ENCODE measurements around the gene SMPD3. TPM values are rescaled to one million over a fixed set of nuclear protein-coding genes. Genes with fewer than 3 reads are reported as not detected.

Gene SMPD3
- total RNA-seq, 1 experiment from 2014 or later = 0.89 TPM

DNA sequence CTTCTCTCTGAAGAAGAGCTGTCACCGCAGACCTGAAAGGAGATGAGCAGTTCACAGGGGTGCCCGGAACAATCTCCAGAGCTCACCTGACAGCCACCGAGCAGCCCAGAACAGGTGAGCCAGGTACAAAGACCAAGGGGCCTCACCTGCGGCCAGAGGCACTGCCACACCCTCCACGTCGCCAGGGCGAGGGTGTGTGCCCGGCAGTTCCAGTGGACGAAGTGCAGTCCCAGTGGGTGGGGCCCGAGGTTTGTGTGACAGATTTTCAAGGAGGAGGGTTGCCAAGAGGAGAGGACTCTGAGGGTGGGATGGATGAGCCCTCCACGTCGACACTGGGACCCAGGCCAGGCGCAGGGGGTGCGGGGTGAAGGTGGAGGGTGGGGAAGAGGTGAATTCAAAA is 61.7 kb downstream of the SMPD3 start:
- peaks cover 0 to 15% of the 10 kb centered on the region in 2 experiments; a peak in 1 of 4 replicates for H3K4me1 ChIP-seq (ENCODE audit: control insufficient read depth in 1 of 2, insufficient read depth in 2 of 2, low read length in 2 of 2)
- H3K9me3 ChIP-seq (ENCODE audit: control insufficient read depth in 1 of 2, insufficient read depth in 1 of 2, low read depth in 1 of 2, low read length in 2 of 2) = no peaks in the 10 kb centered on the region
- ATAC-seq (no peak), DNase-seq (ENCODE audit: low read depth, low spot score) (no peak)
- no peak overlapping the region for H2AFZ ChIP-seq (ENCODE audit: low read depth, low read length, poor library complexity, severe bottlenecking)
- no TSS peak for BruUV-seq (replicated peaks)
- no peaks in the 10 kb centered on the region for H3K27me3 ChIP-seq (ENCODE audit: insufficient read depth, low read length)
- no peaks in the 10 kb centered on the region for H3K36me3 ChIP-seq (ENCODE audit: control insufficient read depth in 1 of 2, insufficient read depth in 2 of 2, low read length in 2 of 2)
- intact Hi-C loops (cut with micrococcal nuclease) = no loop called here
- H3K4me3 ChIP-seq (replicated peaks in 1 of 2; ENCODE audit: low read depth in 1 of 2, low read length in 2 of 2) = no peak overlapping the region
- H3K9ac ChIP-seq (ENCODE audit: low read length) = no peak overlapping the region
- no peak overlapping the region for H3K27ac ChIP-seq (ENCODE audit: low read depth, low read length)
- no peak for TF ChIP-seq ZNF274 (IDR thresholded peaks at IDR 0.05; ENCODE audit: low read depth, low read length)
- no peak for TF ChIP-seq EZH2phosphoT487 (IDR thresholded peaks at IDR 0.05; ENCODE audit: borderline replicate concordance)
- TF ChIP-seq, protein P1, sequence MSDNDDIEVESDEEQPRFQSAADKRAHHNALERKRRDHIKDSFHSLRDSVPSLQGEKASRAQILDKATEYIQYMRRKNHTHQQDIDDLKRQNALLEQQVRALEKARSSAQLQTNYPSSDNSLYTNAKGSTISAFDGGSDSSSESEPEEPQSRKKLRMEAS (IDR thresholded peaks at IDR 0.05) = no peak
- no peak for TF ChIP-seq SP1 (IDR thresholded peaks at IDR 0.05; ENCODE audit: low read depth)
- TF ChIP-seq TCF7L2 (IDR thresholded peaks at IDR 0.05; ENCODE audit: borderline replicate concordance, extremely low read depth, insufficient read depth, insufficient read length) = no peak
- TF ChIP-seq ELF1 (IDR thresholded peaks at IDR 0.05; ENCODE audit: borderline replicate concordance, low read depth) = no peak
- TF ChIP-seq SIN3A (IDR thresholded peaks at IDR 0.05; ENCODE audit: low read depth) = no peak
- no peak for TF ChIP-seq ATF3 (IDR thresholded peaks at IDR 0.05)
- no peak for TF ChIP-seq RAD21 (IDR thresholded peaks at IDR 0.05; ENCODE audit: low read depth)
- H3K4me2 ChIP-seq (ENCODE audit: low read length) = no peak overlapping the region
- ChIA-PET RAD21 (ENCODE audit: low non-redundant PET in 1 of 2, low total read pairs in 2 of 2, uncharacterized antibody in 2 of 2, unreplicated experiment in 2 of 2) (no interaction called here), POLR2A (no interaction called here), CTCF (interaction anchor here (1.1 kb wide), 1 partner anchor 12 kb away, joined by 3 read pairs; no protein-coding TSS in a partner anchor)
- H3K9me2 ChIP-seq (ENCODE audit: insufficient read depth) = no peaks in the 10 kb centered on the region
- no peaks in the 10 kb centered on the region for H4K20me1 ChIP-seq (ENCODE audit: insufficient read depth)
- no peaks in the 10 kb centered on the region for H3K79me2 ChIP-seq (ENCODE audit: insufficient read depth, low read length)

- ChIA-PET RAD21 (ENCODE audit: low non-redundant PET in 1 of 2, low total read pairs in 2 of 2, uncharacterized antibody in 2 of 2, unreplicated experiment in 2 of 2) (no interaction called here), CTCF (no interaction called here), POLR2A (no interaction called here)
- Histone ChIP-seq H3K4me2 (ENCODE audit: low read length) (no peak overlapping the region), H3K36me3 (ENCODE audit: control insufficient read depth in 1 of 2, insufficient read depth in 2 of 2, low read length in 2 of 2) (no peaks in the 10 kb centered on the region), H3K9ac (ENCODE audit: low read length) (no peak overlapping the region), H3K79me2 (ENCODE audit: insufficient read depth, low read length) (no peaks in the 10 kb centered on the region), H3K4me3 (replicated peaks in 1 of 2; ENCODE audit: low read depth in 1 of 2, low read length in 2 of 2) (no peak overlapping the region), H2AFZ (ENCODE audit: low read depth, low read length, poor library complexity, severe bottlenecking) (no peak overlapping the region), H4K20me1 (ENCODE audit: insufficient read depth) (no peaks in the 10 kb centered on the region), H3K4me1 (ENCODE audit: control insufficient read depth in 1 of 2, insufficient read depth in 2 of 2, low read length in 2 of 2) (peaks cover 0 to 15% of the 10 kb centered on the region in 2 experiments; a peak in 1 of 4 replicates), H3K27me3 (ENCODE audit: insufficient read depth, low read length) (no peaks in the 10 kb centered on the region), H3K9me3 (ENCODE audit: control insufficient read depth in 1 of 2, insufficient read depth in 1 of 2, low read depth in 1 of 2, low read length in 2 of 2) (no peaks in the 10 kb centered on the region), H3K27ac (ENCODE audit: low read depth, low read length) (no peak overlapping the region), H3K9me2 (ENCODE audit: insufficient read depth) (no peaks in the 10 kb centered on the region)
- DNase-seq (ENCODE audit: low read depth, low spot score) (no peak), ATAC-seq (no peak)
- no TSS peak for BruUV-seq (replicated peaks)
- intact Hi-C loops (cut with micrococcal nuclease) = no loop called here
- TF ChIP-seq FOSL1 (IDR thresholded peaks at IDR 0.05; ENCODE audit: low read depth) (no peak), SP1 (IDR thresholded peaks at IDR 0.05; ENCODE audit: low read depth) (no peak), TCF7L2 (IDR thresholded peaks at IDR 0.05; ENCODE audit: borderline replicate concordance, extremely low read depth, insufficient read depth, insufficient read length) (no peak), ZNF274 (IDR thresholded peaks at IDR 0.05; ENCODE audit: low read depth, low read length) (no peak), EZH2 (IDR thresholded peaks at IDR 0.05) (no peak), CEBPB (IDR thresholded peaks at IDR 0.05; ENCODE audit: low read depth) (no peak), ATF3 (IDR thresholded peaks at IDR 0.05) (no peak), EZH2phosphoT487 (IDR thresholded peaks at IDR 0.05; ENCODE audit: borderline replicate concordance) (no peak), SIN3A (IDR thresholded peaks at IDR 0.05; ENCODE audit: low read depth) (no peak), POLR2A (IDR thresholded peaks at IDR 0.05; ENCODE audit: borderline replicate concordance, extremely low read depth, insufficient read depth, insufficient read length) (no peak), CBX3 (IDR thresholded peaks at IDR 0.05; ENCODE audit: low read depth) (no peak), SRF (IDR thresholded peaks at IDR 0.05; ENCODE audit: low read depth) (no peak), RAD21 (IDR thresholded peaks at IDR 0.05; ENCODE audit: low read depth) (no peak), YY1 (IDR thresholded peaks at IDR 0.05; ENCODE audit: extremely low read depth, insufficient replicate concordance, low read depth, low read length) (no peak)
- TF ChIP-seq, protein P2, sequence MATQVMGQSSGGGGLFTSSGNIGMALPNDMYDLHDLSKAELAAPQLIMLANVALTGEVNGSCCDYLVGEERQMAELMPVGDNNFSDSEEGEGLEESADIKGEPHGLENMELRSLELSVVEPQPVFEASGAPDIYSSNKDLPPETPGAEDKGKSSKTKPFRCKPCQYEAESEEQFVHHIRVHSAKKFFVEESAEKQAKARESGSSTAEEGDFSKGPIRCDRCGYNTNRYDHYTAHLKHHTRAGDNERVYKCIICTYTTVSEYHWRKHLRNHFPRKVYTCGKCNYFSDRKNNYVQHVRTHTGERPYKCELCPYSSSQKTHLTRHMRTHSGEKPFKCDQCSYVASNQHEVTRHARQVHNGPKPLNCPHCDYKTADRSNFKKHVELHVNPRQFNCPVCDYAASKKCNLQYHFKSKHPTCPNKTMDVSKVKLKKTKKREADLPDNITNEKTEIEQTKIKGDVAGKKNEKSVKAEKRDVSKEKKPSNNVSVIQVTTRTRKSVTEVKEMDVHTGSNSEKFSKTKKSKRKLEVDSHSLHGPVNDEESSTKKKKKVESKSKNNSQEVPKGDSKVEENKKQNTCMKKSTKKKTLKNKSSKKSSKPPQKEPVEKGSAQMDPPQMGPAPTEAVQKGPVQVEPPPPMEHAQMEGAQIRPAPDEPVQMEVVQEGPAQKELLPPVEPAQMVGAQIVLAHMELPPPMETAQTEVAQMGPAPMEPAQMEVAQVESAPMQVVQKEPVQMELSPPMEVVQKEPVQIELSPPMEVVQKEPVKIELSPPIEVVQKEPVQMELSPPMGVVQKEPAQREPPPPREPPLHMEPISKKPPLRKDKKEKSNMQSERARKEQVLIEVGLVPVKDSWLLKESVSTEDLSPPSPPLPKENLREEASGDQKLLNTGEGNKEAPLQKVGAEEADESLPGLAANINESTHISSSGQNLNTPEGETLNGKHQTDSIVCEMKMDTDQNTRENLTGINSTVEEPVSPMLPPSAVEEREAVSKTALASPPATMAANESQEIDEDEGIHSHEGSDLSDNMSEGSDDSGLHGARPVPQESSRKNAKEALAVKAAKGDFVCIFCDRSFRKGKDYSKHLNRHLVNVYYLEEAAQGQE (IDR thresholded peaks at IDR 0.05; ENCODE audit: low read depth) = no peak
- TF ChIP-seq, protein P1 (IDR thresholded peaks at IDR 0.05) = no peak
Measured at GRCh38 chr16:68385371-68385770, 62.9 kb downstream of the SMPD3 start.

All from HCT116 (cell line).